ENCODE results near the gene SAMD4B. TPM values are rescaled to one million over a fixed set of nuclear protein-coding genes. Genes with fewer than 3 reads are reported as not detected.

SAMD4B gene
- total RNA-seq, 2 donors from 2014 or later: 133 to 227 TPM

- TF ChIP-seq POLR2AphosphoS5 (IDR thresholded peaks at IDR 0.05): no peak
- TF ChIP-seq, protein P1, sequence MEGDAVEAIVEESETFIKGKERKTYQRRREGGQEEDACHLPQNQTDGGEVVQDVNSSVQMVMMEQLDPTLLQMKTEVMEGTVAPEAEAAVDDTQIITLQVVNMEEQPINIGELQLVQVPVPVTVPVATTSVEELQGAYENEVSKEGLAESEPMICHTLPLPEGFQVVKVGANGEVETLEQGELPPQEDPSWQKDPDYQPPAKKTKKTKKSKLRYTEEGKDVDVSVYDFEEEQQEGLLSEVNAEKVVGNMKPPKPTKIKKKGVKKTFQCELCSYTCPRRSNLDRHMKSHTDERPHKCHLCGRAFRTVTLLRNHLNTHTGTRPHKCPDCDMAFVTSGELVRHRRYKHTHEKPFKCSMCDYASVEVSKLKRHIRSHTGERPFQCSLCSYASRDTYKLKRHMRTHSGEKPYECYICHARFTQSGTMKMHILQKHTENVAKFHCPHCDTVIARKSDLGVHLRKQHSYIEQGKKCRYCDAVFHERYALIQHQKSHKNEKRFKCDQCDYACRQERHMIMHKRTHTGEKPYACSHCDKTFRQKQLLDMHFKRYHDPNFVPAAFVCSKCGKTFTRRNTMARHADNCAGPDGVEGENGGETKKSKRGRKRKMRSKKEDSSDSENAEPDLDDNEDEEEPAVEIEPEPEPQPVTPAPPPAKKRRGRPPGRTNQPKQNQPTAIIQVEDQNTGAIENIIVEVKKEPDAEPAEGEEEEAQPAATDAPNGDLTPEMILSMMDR (IDR thresholded peaks at IDR 0.05): no peak
- Histone ChIP-seq H3K27me3 (replicated peaks; ENCODE audit: insufficient read depth) (no peaks in the 10 kb centered on the region), H3K4me3 (peak overlapping the region; percentile 73 to 76), H3K4me1 (replicated peaks) (no peaks in the 10 kb centered on the region), H3K9me3 (no peaks in the 10 kb centered on the region), H3K27ac (peak overlapping the region; percentile 100), H3K36me3 (no peaks in the 10 kb centered on the region)
- intact Hi-C loops (cut with DNase I): loop anchor here (5.0 kb wide), 1 partner anchor 72 kb away; the partner anchor contains the start of gene SAMD4B
- WGBS: 20% methylated on average over 18 of the region's 18 CpGs
- DNase-seq (ENCODE audit: low spot score): no peak
Measured at GRCh38 chr19:39413911-39414608, 71.8 kb downstream of the SAMD4B start.

DNA sequence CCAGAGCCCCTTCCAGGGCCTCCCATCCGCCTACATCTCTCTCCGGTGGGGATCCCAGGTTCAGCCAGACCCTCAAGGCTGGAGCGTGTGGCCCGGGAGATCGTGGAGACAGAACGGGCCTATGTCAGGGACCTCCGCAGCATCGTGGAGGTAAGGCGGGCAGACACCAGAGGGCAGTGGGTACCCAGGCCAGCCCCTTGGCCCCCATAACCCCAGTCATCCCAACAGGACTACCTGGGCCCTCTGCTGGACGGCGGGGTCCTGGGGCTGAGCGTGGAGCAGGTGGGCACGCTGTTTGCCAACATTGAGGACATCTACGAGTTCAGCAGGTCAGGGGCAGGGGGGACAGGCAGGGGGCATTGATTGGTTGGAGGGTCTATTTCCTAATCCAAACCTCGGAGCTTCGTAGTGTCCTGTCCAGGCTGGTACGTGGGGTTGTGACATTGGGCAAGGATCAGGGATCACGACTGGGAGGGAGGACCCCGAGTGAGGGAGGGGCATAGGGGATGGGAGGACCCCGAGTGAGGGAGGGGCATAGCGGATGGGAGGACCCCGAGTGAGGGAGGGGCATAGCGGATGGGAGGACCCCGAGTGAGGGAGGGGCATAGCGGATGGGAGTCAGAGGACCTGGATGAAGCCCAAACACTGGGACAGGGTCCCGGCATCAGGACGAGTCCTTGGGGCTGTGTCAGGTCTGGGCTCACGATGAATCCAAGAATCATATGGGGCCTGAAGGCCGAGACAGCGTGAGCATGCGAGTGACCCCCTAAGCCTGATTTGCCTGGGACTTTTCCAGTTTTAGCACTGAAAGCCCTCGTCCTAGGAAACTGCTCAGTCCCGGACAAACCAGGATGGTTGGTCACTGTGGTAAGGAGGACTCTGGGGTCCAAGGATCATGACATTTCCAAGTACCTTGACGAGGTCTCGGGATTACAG, 73.2 kb downstream of the SAMD4B start:
- Histone ChIP-seq H3K27ac (peak overlapping the region in 1 of 2 donors; percentile 100), H3K4me1 (replicated peaks) (no peaks in the 10 kb centered on the region), H3K27me3 (replicated peaks; ENCODE audit: insufficient read depth) (no peaks in the 10 kb centered on the region), H3K4me3 (no peak overlapping the region), H3K36me3 (no peaks in the 10 kb centered on the region), H3K9me3 (no peaks in the 10 kb centered on the region)
- TF ChIP-seq POLR2A (IDR thresholded peaks at IDR 0.05): no peak
- TF ChIP-seq, protein P1 (IDR thresholded peaks at IDR 0.05): no peak
- no peak for TF ChIP-seq POLR2AphosphoS5 (IDR thresholded peaks at IDR 0.05)
- WGBS: 57% methylated on average over 35 of the region's 35 CpGs
- DNase-seq (ENCODE audit: low spot score): no peak
- intact Hi-C loops (cut with DNase I): no loop called here

GRCh38 chr19:39416152-39417120, 74.2 kb downstream of the SAMD4B start:
- Histone ChIP-seq H3K27me3 (replicated peaks; ENCODE audit: insufficient read depth) (no peaks in the 10 kb centered on the region), H3K27ac (no peak overlapping the region), H3K4me1 (replicated peaks) (no peaks in the 10 kb centered on the region), H3K36me3 (no peaks in the 10 kb centered on the region), H3K4me3 (no peak overlapping the region), H3K9me3 (no peaks in the 10 kb centered on the region)
- TF ChIP-seq POLR2AphosphoS5 (IDR thresholded peaks at IDR 0.05) (no peak), POLR2A (IDR thresholded peaks at IDR 0.05) (no peak)
- TF ChIP-seq, protein P1 (IDR thresholded peaks at IDR 0.05): no peak
- WGBS: 71% methylated on average over 18 of the region's 27 CpGs
- intact Hi-C loops (cut with DNase I): no loop called here
- no peak for DNase-seq (ENCODE audit: low spot score)

DNA sequence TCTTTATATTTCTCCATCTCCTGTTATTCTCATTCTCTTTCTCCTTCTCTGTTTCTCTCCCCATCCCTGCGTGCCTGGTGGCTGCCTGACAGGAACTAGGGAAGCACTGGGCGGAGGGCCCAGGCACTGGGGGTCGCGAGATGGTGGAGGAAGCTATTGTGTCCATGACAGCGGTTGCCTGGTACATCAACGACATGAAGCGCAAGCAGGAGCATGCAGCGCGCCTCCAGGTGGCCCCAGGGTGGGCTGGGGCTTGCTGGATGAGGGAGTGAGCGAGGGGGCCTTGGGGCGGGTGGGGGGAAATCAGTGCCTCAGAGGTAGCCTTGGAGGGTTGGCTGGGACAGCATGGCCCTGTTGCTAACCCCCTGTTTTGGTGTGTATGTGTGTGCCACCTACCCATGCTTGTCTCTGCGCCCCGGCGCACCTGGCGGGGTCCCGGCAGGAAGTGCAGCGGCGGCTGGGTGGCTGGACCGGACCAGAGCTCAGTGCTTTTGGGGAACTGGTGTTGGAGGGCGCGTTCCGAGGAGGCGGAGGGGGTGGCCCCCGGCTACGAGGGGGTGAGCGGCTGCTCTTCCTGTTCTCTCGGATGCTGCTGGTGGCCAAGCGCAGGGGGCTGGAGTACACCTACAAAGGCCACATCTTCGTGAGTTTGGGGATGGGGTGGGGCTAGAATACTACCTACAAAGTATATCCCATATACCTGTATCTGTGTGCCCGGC, 75.4 kb downstream of the SAMD4B start:
- H3K27ac ChIP-seq: no peak overlapping the region

More for the DNA sequence above, 75.4 kb downstream of the SAMD4B start:
- Histone ChIP-seq H3K36me3 (no peaks in the 10 kb centered on the region), H3K9me3 (no peaks in the 10 kb centered on the region), H3K27me3 (replicated peaks; ENCODE audit: insufficient read depth) (no peaks in the 10 kb centered on the region), H3K4me3 (no peak overlapping the region), H3K4me1 (replicated peaks) (no peaks in the 10 kb centered on the region)
- WGBS: 86% methylated on average over 29 of the region's 30 CpGs
- TF ChIP-seq, protein P1 (IDR thresholded peaks at IDR 0.05): no peak
- TF ChIP-seq POLR2A (IDR thresholded peaks at IDR 0.05): no peak
- no peak for TF ChIP-seq POLR2AphosphoS5 (IDR thresholded peaks at IDR 0.05)
- intact Hi-C loops (cut with DNase I): no loop called here
- DNase-seq (ENCODE audit: low spot score): no peak

Measured in prostate gland (tissue), 2 donors.